WTC11 (cell line): ENCODE measurements around the gene SLC25A41. TPM values are rescaled to one million over a fixed set of nuclear protein-coding genes. Genes with fewer than 3 reads are reported as not detected.

Experiments used
- ATF1 ChIP-seq: sonication (generic); formaldehyde crosslinking; IDR thresholded peaks from 2 replicates; pipeline ENCODE4 v1.8.1; 2023; ENCODE audit warnings: mild to moderate bottlenecking, moderate library complexity, missing genetic modification reagents
- EMX1 ChIP-seq: fragments of 250-450 bp; sonication (Bioruptor Pico); IDR thresholded peaks from 2 replicates; pipeline ENCODE4 v1.8.0; 2021; ENCODE audit warnings: mild to moderate bottlenecking
- FOXP1 ChIP-seq: sonication (generic); formaldehyde crosslinking; IDR thresholded peaks from 2 replicates; pipeline ENCODE4 v1.8.0; 2022; ENCODE audit warnings: missing genetic modification reagents, mild to moderate bottlenecking, moderate library complexity, borderline replicate concordance
- GABPB1 ChIP-seq: sonication (generic); formaldehyde crosslinking; IDR thresholded peaks from 2 replicates; pipeline ENCODE4 v1.8.1; 2023; ENCODE audit warnings: mild to moderate bottlenecking, missing genetic modification reagents
- GTF2I ChIP-seq: fragments of 250-450 bp; sonication (Bioruptor Pico); conservative IDR thresholded peaks from 2 replicates; pipeline ENCODE4 v1.4.0; 2021; ENCODE audit warnings: mild to moderate bottlenecking
- NR2C2 ChIP-seq: sonication (generic); formaldehyde crosslinking; IDR thresholded peaks from 2 replicates; pipeline ENCODE4 v1.8.0; 2022; ENCODE audit warnings: mild to moderate bottlenecking, missing genetic modification reagents
- OVOL2 ChIP-seq: fragments of 250-450 bp; sonication (Bioruptor Pico); IDR thresholded peaks from 2 replicates; pipeline ENCODE4 v1.9.0; 2021; ENCODE audit warnings: mild to moderate bottlenecking, borderline replicate concordance
- SOX15 ChIP-seq: fragments of 250-450 bp; sonication (Bioruptor Pico); IDR thresholded peaks from 2 replicates; pipeline ENCODE4 v1.9.0; 2021; ENCODE audit warnings: mild to moderate bottlenecking
- TCF7 ChIP-seq: sonication (generic); formaldehyde crosslinking; IDR thresholded peaks from 2 replicates; pipeline ENCODE4 v1.8.0; 2022; ENCODE audit warnings: mild to moderate bottlenecking, low read depth, missing genetic modification reagents, moderate library complexity
- ZNF232 ChIP-seq: sonication (generic); formaldehyde crosslinking; IDR thresholded peaks from 2 replicates; pipeline ENCODE4 v1.8.0; 2022; ENCODE audit warnings: mild to moderate bottlenecking, missing genetic modification reagents
- ZNF263 ChIP-seq: sonication (generic); formaldehyde crosslinking; IDR thresholded peaks from 2 replicates; pipeline ENCODE4 v1.8.1; 2022; ENCODE audit warnings: low read depth, mild to moderate bottlenecking, moderate library complexity, missing genetic modification reagents
- total RNA-seq: library from RNA; stranded (reverse); gene quantifications from 3 replicates; pipeline ENCODE4 v1.2.3, GENCODE V29; 2021
- TF ChIP-seq, protein P1 (sequence below): sonication (generic); formaldehyde crosslinking; IDR thresholded peaks from 2 replicates; pipeline ENCODE4 v1.8.0; 2023; ENCODE audit warnings: missing genetic modification reagents, mild to moderate bottlenecking, borderline replicate concordance
- TF ChIP-seq, protein P2 (sequence below): sonication (generic); formaldehyde crosslinking; IDR thresholded peaks from 2 replicates; pipeline ENCODE4 v1.8.1; 2022; ENCODE audit warnings: mild to moderate bottlenecking, moderate library complexity, missing genetic modification reagents
- TF ChIP-seq, protein P3 (sequence below): sonication (generic); formaldehyde crosslinking; IDR thresholded peaks from 2 replicates; pipeline ENCODE4 v1.8.0; 2022; ENCODE audit warnings: missing genetic modification reagents
- TF ChIP-seq, protein P4 (sequence below): sonication (generic); formaldehyde crosslinking; IDR thresholded peaks from 2 replicates; pipeline ENCODE4 v1.8.1; 2023; ENCODE audit warnings: mild to moderate bottlenecking, missing genetic modification reagents
- TF ChIP-seq, protein P5 (sequence below): sonication (generic); formaldehyde crosslinking; IDR thresholded peaks from 2 replicates; pipeline ENCODE4 v1.8.0; 2022; ENCODE audit warnings: mild to moderate bottlenecking, missing genetic modification reagents
- TF ChIP-seq, protein P6 (sequence below): sonication (generic); formaldehyde crosslinking; IDR thresholded peaks from 2 replicates; pipeline ENCODE4 v1.8.1; 2023; ENCODE audit warnings: mild to moderate bottlenecking, missing genetic modification reagents, moderate library complexity
- TF ChIP-seq, protein P7 (sequence below): fragments of 250-450 bp; sonication (Bioruptor Pico); IDR thresholded peaks from 2 replicates; pipeline ENCODE4 v1.9.0; 2021; ENCODE audit warnings: mild to moderate bottlenecking, borderline replicate concordance
- TF ChIP-seq, protein P8 (sequence below): sonication (generic); formaldehyde crosslinking; IDR thresholded peaks from 2 replicates; pipeline ENCODE4 v1.8.1; 2022; ENCODE audit warnings: missing genetic modification reagents, borderline replicate concordance

SLC25A41 gene
- total RNA-seq, 1 experiment from 2014 or later: 0.35 TPM

DNA sequence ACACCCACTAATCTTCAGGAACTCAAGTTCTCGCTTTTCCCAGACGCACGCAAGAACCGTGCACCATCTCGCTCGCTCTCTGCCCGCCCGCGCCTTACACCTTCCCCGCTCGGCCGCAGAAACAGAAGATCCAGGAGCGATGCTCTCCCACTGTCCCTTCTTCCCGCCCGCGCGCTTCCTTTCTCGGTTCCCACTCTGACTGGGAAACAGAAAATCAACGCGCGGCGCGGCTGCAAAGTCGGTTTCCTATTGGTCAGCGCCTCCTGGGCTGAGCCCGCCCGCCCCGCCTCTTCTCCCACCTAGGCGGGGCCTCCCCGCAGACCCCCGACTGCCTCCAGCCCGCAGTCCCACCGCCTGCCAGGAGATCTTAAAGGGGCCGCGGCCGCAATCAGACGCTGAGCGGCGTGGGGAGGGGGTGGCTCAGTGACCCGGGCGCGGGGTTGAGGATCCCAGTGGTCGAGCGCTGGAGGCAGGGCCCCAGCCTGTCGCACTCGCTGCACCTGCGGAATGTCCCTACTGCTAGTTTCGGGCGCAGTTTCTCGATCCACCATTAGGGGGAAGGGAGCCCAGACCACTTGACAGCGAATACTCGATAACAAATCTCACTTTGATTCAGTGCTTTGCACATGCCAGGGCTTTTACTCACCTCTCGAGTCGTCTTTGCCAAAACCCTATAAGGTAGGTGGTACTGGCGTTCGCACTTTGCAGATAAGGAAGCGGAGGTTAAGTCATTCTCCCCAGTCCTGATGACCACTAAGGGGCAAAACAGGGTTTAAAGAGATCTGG lies 26.7 kb upstream of the SLC25A41 start (continued):
- TF ChIP-seq, protein P1, sequence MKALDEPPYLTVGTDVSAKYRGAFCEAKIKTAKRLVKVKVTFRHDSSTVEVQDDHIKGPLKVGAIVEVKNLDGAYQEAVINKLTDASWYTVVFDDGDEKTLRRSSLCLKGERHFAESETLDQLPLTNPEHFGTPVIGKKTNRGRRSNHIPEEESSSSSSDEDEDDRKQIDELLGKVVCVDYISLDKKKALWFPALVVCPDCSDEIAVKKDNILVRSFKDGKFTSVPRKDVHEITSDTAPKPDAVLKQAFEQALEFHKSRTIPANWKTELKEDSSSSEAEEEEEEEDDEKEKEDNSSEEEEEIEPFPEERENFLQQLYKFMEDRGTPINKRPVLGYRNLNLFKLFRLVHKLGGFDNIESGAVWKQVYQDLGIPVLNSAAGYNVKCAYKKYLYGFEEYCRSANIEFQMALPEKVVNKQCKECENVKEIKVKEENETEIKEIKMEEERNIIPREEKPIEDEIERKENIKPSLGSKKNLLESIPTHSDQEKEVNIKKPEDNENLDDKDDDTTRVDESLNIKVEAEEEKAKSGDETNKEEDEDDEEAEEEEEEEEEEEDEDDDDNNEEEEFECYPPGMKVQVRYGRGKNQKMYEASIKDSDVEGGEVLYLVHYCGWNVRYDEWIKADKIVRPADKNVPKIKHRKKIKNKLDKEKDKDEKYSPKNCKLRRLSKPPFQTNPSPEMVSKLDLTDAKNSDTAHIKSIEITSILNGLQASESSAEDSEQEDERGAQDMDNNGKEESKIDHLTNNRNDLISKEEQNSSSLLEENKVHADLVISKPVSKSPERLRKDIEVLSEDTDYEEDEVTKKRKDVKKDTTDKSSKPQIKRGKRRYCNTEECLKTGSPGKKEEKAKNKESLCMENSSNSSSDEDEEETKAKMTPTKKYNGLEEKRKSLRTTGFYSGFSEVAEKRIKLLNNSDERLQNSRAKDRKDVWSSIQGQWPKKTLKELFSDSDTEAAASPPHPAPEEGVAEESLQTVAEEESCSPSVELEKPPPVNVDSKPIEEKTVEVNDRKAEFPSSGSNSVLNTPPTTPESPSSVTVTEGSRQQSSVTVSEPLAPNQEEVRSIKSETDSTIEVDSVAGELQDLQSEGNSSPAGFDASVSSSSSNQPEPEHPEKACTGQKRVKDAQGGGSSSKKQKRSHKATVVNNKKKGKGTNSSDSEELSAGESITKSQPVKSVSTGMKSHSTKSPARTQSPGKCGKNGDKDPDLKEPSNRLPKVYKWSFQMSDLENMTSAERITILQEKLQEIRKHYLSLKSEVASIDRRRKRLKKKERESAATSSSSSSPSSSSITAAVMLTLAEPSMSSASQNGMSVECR (CRISPR knock-in tag): 0 out of 2 replicates have a peak, but pooled peaks have one; percentile 43
- TF ChIP-seq OVOL2 (CRISPR knock-in tag) (no peak), ZNF232 (CRISPR knock-in tag) (no peak), ZNF263 (no peak), NR2C2 (CRISPR knock-in tag) (no peak), FOXP1 (no peak), ATF1 (CRISPR knock-in tag) (no peak), EMX1 (CRISPR knock-in tag) (no peak), SOX15 (CRISPR knock-in tag) (no peak), TCF7 (CRISPR knock-in tag) (no peak), GTF2I (CRISPR knock-in tag) (no peak), GABPB1 (CRISPR knock-in tag) (0 out of 2 replicates have a peak, but pooled peaks have one; percentile 11)
- TF ChIP-seq, protein P2, sequence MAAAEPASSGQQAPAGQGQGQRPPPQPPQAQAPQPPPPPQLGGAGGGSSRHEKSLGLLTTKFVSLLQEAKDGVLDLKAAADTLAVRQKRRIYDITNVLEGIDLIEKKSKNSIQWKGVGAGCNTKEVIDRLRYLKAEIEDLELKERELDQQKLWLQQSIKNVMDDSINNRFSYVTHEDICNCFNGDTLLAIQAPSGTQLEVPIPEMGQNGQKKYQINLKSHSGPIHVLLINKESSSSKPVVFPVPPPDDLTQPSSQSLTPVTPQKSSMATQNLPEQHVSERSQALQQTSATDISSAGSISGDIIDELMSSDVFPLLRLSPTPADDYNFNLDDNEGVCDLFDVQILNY (CRISPR knock-in tag): no peak
- TF ChIP-seq, protein P3, sequence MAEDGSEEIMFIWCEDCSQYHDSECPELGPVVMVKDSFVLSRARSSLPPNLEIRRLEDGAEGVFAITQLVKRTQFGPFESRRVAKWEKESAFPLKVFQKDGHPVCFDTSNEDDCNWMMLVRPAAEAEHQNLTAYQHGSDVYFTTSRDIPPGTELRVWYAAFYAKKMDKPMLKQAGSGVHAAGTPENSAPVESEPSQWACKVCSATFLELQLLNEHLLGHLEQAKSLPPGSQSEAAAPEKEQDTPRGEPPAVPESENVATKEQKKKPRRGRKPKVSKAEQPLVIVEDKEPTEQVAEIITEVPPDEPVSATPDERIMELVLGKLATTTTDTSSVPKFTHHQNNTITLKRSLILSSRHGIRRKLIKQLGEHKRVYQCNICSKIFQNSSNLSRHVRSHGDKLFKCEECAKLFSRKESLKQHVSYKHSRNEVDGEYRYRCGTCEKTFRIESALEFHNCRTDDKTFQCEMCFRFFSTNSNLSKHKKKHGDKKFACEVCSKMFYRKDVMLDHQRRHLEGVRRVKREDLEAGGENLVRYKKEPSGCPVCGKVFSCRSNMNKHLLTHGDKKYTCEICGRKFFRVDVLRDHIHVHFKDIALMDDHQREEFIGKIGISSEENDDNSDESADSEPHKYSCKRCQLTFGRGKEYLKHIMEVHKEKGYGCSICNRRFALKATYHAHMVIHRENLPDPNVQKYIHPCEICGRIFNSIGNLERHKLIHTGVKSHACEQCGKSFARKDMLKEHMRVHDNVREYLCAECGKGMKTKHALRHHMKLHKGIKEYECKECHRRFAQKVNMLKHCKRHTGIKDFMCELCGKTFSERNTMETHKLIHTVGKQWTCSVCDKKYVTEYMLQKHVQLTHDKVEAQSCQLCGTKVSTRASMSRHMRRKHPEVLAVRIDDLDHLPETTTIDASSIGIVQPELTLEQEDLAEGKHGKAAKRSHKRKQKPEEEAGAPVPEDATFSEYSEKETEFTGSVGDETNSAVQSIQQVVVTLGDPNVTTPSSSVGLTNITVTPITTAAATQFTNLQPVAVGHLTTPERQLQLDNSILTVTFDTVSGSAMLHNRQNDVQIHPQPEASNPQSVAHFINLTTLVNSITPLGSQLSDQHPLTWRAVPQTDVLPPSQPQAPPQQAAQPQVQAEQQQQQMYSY (CRISPR knock-in tag): no peak
- TF ChIP-seq, protein P4, sequence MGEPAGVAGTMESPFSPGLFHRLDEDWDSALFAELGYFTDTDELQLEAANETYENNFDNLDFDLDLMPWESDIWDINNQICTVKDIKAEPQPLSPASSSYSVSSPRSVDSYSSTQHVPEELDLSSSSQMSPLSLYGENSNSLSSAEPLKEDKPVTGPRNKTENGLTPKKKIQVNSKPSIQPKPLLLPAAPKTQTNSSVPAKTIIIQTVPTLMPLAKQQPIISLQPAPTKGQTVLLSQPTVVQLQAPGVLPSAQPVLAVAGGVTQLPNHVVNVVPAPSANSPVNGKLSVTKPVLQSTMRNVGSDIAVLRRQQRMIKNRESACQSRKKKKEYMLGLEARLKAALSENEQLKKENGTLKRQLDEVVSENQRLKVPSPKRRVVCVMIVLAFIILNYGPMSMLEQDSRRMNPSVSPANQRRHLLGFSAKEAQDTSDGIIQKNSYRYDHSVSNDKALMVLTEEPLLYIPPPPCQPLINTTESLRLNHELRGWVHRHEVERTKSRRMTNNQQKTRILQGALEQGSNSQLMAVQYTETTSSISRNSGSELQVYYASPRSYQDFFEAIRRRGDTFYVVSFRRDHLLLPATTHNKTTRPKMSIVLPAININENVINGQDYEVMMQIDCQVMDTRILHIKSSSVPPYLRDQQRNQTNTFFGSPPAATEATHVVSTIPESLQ: no peak
- TF ChIP-seq, protein P5, sequence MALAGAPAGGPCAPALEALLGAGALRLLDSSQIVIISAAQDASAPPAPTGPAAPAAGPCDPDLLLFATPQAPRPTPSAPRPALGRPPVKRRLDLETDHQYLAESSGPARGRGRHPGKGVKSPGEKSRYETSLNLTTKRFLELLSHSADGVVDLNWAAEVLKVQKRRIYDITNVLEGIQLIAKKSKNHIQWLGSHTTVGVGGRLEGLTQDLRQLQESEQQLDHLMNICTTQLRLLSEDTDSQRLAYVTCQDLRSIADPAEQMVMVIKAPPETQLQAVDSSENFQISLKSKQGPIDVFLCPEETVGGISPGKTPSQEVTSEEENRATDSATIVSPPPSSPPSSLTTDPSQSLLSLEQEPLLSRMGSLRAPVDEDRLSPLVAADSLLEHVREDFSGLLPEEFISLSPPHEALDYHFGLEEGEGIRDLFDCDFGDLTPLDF (CRISPR knock-in tag): no peak
- TF ChIP-seq, protein P6, sequence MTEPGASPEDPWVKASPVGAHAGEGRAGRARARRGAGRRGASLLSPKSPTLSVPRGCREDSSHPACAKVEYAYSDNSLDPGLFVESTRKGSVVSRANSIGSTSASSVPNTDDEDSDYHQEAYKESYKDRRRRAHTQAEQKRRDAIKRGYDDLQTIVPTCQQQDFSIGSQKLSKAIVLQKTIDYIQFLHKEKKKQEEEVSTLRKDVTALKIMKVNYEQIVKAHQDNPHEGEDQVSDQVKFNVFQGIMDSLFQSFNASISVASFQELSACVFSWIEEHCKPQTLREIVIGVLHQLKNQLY (CRISPR knock-in tag): no peak
- TF ChIP-seq, protein P7, sequence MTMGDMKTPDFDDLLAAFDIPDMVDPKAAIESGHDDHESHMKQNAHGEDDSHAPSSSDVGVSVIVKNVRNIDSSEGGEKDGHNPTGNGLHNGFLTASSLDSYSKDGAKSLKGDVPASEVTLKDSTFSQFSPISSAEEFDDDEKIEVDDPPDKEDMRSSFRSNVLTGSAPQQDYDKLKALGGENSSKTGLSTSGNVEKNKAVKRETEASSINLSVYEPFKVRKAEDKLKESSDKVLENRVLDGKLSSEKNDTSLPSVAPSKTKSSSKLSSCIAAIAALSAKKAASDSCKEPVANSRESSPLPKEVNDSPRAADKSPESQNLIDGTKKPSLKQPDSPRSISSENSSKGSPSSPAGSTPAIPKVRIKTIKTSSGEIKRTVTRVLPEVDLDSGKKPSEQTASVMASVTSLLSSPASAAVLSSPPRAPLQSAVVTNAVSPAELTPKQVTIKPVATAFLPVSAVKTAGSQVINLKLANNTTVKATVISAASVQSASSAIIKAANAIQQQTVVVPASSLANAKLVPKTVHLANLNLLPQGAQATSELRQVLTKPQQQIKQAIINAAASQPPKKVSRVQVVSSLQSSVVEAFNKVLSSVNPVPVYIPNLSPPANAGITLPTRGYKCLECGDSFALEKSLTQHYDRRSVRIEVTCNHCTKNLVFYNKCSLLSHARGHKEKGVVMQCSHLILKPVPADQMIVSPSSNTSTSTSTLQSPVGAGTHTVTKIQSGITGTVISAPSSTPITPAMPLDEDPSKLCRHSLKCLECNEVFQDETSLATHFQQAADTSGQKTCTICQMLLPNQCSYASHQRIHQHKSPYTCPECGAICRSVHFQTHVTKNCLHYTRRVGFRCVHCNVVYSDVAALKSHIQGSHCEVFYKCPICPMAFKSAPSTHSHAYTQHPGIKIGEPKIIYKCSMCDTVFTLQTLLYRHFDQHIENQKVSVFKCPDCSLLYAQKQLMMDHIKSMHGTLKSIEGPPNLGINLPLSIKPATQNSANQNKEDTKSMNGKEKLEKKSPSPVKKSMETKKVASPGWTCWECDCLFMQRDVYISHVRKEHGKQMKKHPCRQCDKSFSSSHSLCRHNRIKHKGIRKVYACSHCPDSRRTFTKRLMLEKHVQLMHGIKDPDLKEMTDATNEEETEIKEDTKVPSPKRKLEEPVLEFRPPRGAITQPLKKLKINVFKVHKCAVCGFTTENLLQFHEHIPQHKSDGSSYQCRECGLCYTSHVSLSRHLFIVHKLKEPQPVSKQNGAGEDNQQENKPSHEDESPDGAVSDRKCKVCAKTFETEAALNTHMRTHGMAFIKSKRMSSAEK: no peak
- TF ChIP-seq, protein P8, sequence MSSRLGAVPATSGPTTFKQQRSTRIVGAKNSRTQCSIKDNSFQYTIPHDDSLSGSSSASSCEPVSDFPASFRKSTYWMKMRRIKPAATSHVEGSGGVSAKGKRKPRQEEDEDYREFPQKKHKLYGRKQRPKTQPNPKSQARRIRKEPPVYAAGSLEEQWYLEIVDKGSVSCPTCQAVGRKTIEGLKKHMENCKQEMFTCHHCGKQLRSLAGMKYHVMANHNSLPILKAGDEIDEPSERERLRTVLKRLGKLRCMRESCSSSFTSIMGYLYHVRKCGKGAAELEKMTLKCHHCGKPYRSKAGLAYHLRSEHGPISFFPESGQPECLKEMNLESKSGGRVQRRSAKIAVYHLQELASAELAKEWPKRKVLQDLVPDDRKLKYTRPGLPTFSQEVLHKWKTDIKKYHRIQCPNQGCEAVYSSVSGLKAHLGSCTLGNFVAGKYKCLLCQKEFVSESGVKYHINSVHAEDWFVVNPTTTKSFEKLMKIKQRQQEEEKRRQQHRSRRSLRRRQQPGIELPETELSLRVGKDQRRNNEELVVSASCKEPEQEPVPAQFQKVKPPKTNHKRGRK (CRISPR knock-in tag): no peak
